ENCODE measurements around the gene UGCG. TPM values are rescaled to one million over a fixed set of nuclear protein-coding genes. Genes with fewer than 3 reads are reported as not detected.

The UGCG gene
- total and polyA plus RNA-seq, 9 of the 15 experiments (the other 6 are each of a cell fraction or from before 2014, with no cell fraction given) = 20.0 to 40.3 (median 29.2) TPM

DNA sequence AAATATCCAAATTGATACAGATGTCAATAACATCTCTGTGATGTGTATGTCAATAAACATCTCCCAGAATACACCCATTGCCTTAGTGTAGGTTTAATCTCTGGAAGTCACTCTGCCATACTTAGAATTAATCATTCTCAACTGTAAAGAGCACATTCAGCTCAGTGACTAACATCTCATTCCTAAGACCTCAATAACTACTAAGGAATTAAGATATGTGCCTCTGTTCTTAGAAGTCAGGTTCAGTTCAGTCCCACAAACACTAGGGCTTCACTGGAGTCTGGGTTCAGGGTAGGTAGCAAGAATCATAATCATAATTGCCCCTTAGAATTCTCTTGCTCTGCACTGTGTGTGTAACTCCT, 31.7 kb downstream of the UGCG start:
- Histone ChIP-seq H3K79me2 (ENCODE audit: control insufficient read depth, insufficient read depth, low read length) (peaks cover 8% of the 10 kb centered on the region), H3K27me3 (ENCODE audit: control insufficient read depth in 2 of 2, insufficient read depth in 2 of 2, low read length in 2 of 2) (no peaks in the 10 kb centered on the region), H2AFZ (ENCODE audit: low read depth, low read length) (no peak overlapping the region), H3K9me3 (replicated peaks; ENCODE audit: control insufficient read depth, insufficient read depth, low read depth, low read length) (no peaks in the 10 kb centered on the region), H3K27ac (ENCODE audit: extremely low read depth, low read depth, low read length) (no peak overlapping the region), H4K20me1 (replicated peaks; ENCODE audit: control insufficient read depth, insufficient read depth, low read length) (no peaks in the 10 kb centered on the region), H3K4me3 (no peak overlapping the region), H3K4me2 (ENCODE audit: insufficient read depth, low read length) (no peak overlapping the region), H3K9ac (ENCODE audit: insufficient read depth in 1 of 2, low read depth in 2 of 2, low read length in 2 of 2) (no peak overlapping the region), H3K4me1 (replicated peaks in 1 of 2; ENCODE audit: control insufficient read depth in 2 of 2, insufficient read depth in 2 of 2, low read length in 2 of 2) (no peaks in the 10 kb centered on the region), H3K9me1 (ENCODE audit: control insufficient read depth, insufficient read depth, low read length) (no peaks in the 10 kb centered on the region), H3K36me3 (ENCODE audit: control insufficient read depth, insufficient read depth, low read length) (peaks cover 80% of the 10 kb centered on the region)
- no peak for DNase-seq (ENCODE audit: extremely low read depth in 1 of 4, low spot score in 3 of 4)
- FAIRE-seq = no peak
- no TSS peak for BruUV-seq (replicated peaks)
- no peak for ATAC-seq
- intact Hi-C loops (cut with micrococcal nuclease) (no loop called here), in situ Hi-C loops (cut with MboI) (no loop called here)
- ChIA-PET POLR2A (interaction anchor here (0.8 to 1.6 kb wide), 2 partner anchors 8 to 15 kb away, joined by 3 to 4 read pairs; no protein-coding TSS in a partner anchor), CTCF (ENCODE audit: low intra/inter-chr PET ratio) (no interaction called here)
- TF ChIP-seq, protein P1, sequence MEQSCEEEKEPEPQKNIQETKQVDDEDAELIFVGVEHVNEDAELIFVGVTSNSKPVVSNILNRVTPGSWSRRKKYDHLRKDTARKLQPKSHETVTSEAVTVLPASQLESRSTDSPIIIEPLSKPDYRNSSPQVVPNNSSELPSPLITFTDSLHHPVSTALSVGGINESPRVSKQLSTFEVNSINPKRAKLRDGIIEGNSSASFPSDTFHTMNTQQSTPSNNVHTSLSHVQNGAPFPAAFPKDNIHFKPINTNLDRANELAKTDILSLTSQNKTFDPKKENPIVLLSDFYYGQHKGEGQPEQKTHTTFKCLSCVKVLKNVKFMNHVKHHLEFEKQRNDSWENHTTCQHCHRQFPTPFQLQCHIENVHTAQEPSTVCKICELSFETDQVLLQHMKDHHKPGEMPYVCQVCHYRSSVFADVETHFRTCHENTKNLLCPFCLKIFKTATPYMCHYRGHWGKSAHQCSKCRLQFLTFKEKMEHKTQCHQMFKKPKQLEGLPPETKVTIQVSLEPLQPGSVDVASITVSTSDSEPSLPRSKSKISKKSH (CRISPR knock-in tag; IDR thresholded peaks at IDR 0.05) = no peak
- TF ChIP-seq NFIC (IDR thresholded peaks at IDR 0.05) (no peak), CBX5 (IDR thresholded peaks at IDR 0.05; ENCODE audit: borderline replicate concordance, low read depth) (no peak), POLR2A (conservative IDR thresholded peaks at IDR 0.05) (no peak), ZNF830 (CRISPR knock-in tag; IDR thresholded peaks at IDR 0.05) (no peak), PTRF (tag; IDR thresholded peaks at IDR 0.05) (no peak), MYNN (IDR thresholded peaks at IDR 0.05) (no peak), MYNN (CRISPR knock-in tag; IDR thresholded peaks at IDR 0.05) (no peak), RFX1 (IDR thresholded peaks at IDR 0.05) (no peak), ZNF445 (CRISPR knock-in tag; IDR thresholded peaks at IDR 0.05; ENCODE audit: low read depth) (no peak), RBM39 (optimal IDR thresholded peaks at IDR 0.05; ENCODE audit: low read depth, low read length) (no peak), FIP1L1 (IDR thresholded peaks at IDR 0.05; ENCODE audit: low read depth, low read length, poor library complexity, severe bottlenecking) (no peak), ZBTB17 (CRISPR knock-in tag; IDR thresholded peaks at IDR 0.05) (no peak), CBFA2T2 (conservative IDR thresholded peaks at IDR 0.05) (no peak)
